IMR-90 (cell line): Measurements from ENCODE around the gene CGNL1. TPM values are rescaled to one million over a fixed set of nuclear protein-coding genes. Genes with fewer than 3 reads are reported as not detected.

ENCODE experiments used
- ATAC-seq: fragments of 200-7000 bp; cut with Tn5 transposase; 2 replicates; pipeline ENCODE4 v1.9.1; 2020; ENCODE audit warnings: low read depth, mild to moderate bottlenecking, moderate library complexity
- BruUV-seq: library from RNA; stranded (reverse); fragments of 400-500 nt; replicated peaks from 2 replicates; lab custom pipeline; 2021; lab: Mats Ljungman, UMichigan
- CTCF ChIA-PET: fragments of 300-600 bp; formaldehyde crosslinking; extraction: SDS; loops from one replicate; lab custom pipeline; 2021; ENCODE audit warnings: antibody characterized with exemption; lab: Yijun Ruan, JAX
- POLR2A ChIA-PET: fragments of 300-600 bp; sonication (Branson Sonifier 250); formaldehyde crosslinking; loops from one replicate; lab custom pipeline; 2022; ENCODE audit warnings: antibody characterized with exemption; ENCODE audit not compliant: unreplicated experiment; lab: Charles Lee
- DNase-seq: peaks from one replicate; pipeline ENCODE4 v3.0.0; 2013
- H2AFZ ChIP-seq: replicated peaks from 2 replicates; pipeline ENCODE3; 2013; ENCODE audit warnings: low read length, mild to moderate bottlenecking; ENCODE audit not compliant: poor library complexity
- H2AK5ac ChIP-seq: 2 replicates; pipeline ENCODE4 v1.6.1; 2013; ENCODE audit warnings: low read depth, low read length, inconsistent platforms
- H2AK9ac ChIP-seq: replicated peaks from 2 replicates; pipeline ENCODE3; 2013; ENCODE audit warnings: mild to moderate bottlenecking, low read depth, low read length, moderate library complexity; ENCODE audit not compliant: poor library complexity
- H2BK120ac ChIP-seq: 2 replicates; pipeline ENCODE4 v1.6.1; 2013; ENCODE audit warnings: low read depth, low read length, inconsistent platforms
- H2BK15ac ChIP-seq: 3 replicates; pipeline ENCODE4 v1.6.1; 2013; ENCODE audit warnings: low read depth, low read length, inconsistent platforms
- H2BK20ac ChIP-seq: 2 replicates; pipeline ENCODE4 v1.6.1; 2013; ENCODE audit warnings: low read depth, mild to moderate bottlenecking, inconsistent platforms, low read length, moderate library complexity
- H2BK5ac ChIP-seq: 2 replicates; pipeline ENCODE4 v1.6.1; 2013; ENCODE audit warnings: mild to moderate bottlenecking, low read depth, low read length, inconsistent platforms; ENCODE audit not compliant: poor library complexity, severe bottlenecking
- H3K14ac ChIP-seq: replicated peaks from 2 replicates; pipeline ENCODE4 v1.6.1; 2013; ENCODE audit warnings: low read depth, low read length, inconsistent platforms
- H3K18ac ChIP-seq: 2 replicates; pipeline ENCODE4 v1.6.1; 2013; ENCODE audit warnings: low read depth, low read length, control low read depth
- H3K23ac ChIP-seq: 2 replicates; pipeline ENCODE4 v1.6.1; 2013; ENCODE audit warnings: low read depth, low read length, inconsistent platforms
- H3K27ac ChIP-seq: 2 replicates; pipeline ENCODE4 v1.5.1; 2013; ENCODE audit warnings: mild to moderate bottlenecking, control low read depth, low read length; ENCODE audit not compliant: insufficient read depth
- H3K27me3 ChIP-seq: 2 replicates; pipeline ENCODE4 v1.6.1; 2013; ENCODE audit warnings: low read length; ENCODE audit not compliant: control insufficient read depth, insufficient read depth
- H3K36me3 ChIP-seq: 2 replicates; pipeline ENCODE4 v1.6.1; 2013; ENCODE audit warnings: low read length, mixed read lengths; ENCODE audit not compliant: control insufficient read depth, insufficient read depth
- H3K4ac ChIP-seq: 2 replicates; pipeline ENCODE4 v1.6.1; 2013; ENCODE audit warnings: low read depth, low read length, inconsistent platforms
- H3K4me1 ChIP-seq: 2 replicates; pipeline ENCODE4 v1.6.1; 2013; ENCODE audit warnings: low read length, mixed read lengths; ENCODE audit not compliant: control insufficient read depth, insufficient read depth
- H3K4me2 ChIP-seq: 2 replicates; pipeline ENCODE4 v1.6.1; 2013; ENCODE audit warnings: low read depth, mild to moderate bottlenecking, control low read depth, low read length, moderate library complexity
- H3K4me3 ChIP-seq: 2 replicates; pipeline ENCODE4 v1.5.1; 2013; ENCODE audit warnings: low read depth, mild to moderate bottlenecking, control low read depth, low read length, moderate library complexity; ENCODE audit not compliant: insufficient read depth
- H3K56ac ChIP-seq: 2 replicates; pipeline ENCODE4 v1.6.1; 2013; ENCODE audit warnings: low read length, inconsistent platforms; ENCODE audit not compliant: insufficient read depth; ENCODE audit errors: extremely low read depth
- H3K79me1 ChIP-seq, 2 experiments: 2 replicates each; pipeline ENCODE4 v1.6.1; 2013; ENCODE audit warnings: low read length in 2 of 2, inconsistent platforms in 1 of 2, low read depth in 1 of 2
- H3K9ac ChIP-seq: 2 replicates; pipeline ENCODE4 v1.6.1; 2013; ENCODE audit warnings: low read depth, low read length, control low read depth
- H3K9me1 ChIP-seq: 2 replicates; pipeline ENCODE4 v1.6.1; 2013; ENCODE audit warnings: low read length, inconsistent platforms; ENCODE audit not compliant: insufficient read depth
- H3K9me3 ChIP-seq: 2 replicates; pipeline ENCODE4 v1.6.1; 2013; ENCODE audit warnings: low read length; ENCODE audit not compliant: control insufficient read depth, insufficient read depth
- H4K20me1 ChIP-seq: 2 replicates; pipeline ENCODE4 v1.6.1; 2013; ENCODE audit warnings: low read length, inconsistent platforms; ENCODE audit not compliant: insufficient read depth
- H4K5ac ChIP-seq: 2 replicates; pipeline ENCODE4 v1.6.1; 2013; ENCODE audit warnings: mild to moderate bottlenecking, low read depth, low read length, control low read depth
- H4K8ac ChIP-seq, 2 experiments: 2 replicates each; pipeline ENCODE4 v1.6.1; 2013; ENCODE audit warnings: low read depth in 2 of 2, low read length in 2 of 2, control low read depth in 1 of 2, inconsistent platforms in 1 of 2
- H4K91ac ChIP-seq: 2 replicates; pipeline ENCODE4 v1.6.1; 2013; ENCODE audit warnings: low read depth, low read length, inconsistent platforms; ENCODE audit not compliant: insufficient read depth
- BHLHE40 ChIP-seq: fragments of 150-350 bp; IDR thresholded peaks from 2 replicates; pipeline ENCODE4 v1.6.1; 2016; ENCODE audit warnings: mild to moderate bottlenecking, low read depth, low read length
- CEBPB ChIP-seq: IDR thresholded peaks from 2 replicates; pipeline ENCODE4 v1.6.1; 2012; ENCODE audit warnings: low read depth, low read length, improper control_type of control experiment
- CHD1 ChIP-seq: IDR thresholded peaks from 2 replicates; pipeline ENCODE4 v1.6.1; 2012; ENCODE audit warnings: low read depth, low read length, improper control_type of control experiment
- CTCF ChIP-seq: conservative IDR thresholded peaks from 2 replicates; pipeline ENCODE4 v1.5.1; 2012; ENCODE audit warnings: mild to moderate bottlenecking, low read depth, low read length, improper control_type of control experiment
- ELK1 ChIP-seq: fragments of 150-350 bp; IDR thresholded peaks from 2 replicates; pipeline ENCODE4 v1.6.1; 2016; ENCODE audit warnings: low read depth, mild to moderate bottlenecking, low read length, moderate library complexity, borderline replicate concordance
- FOS ChIP-seq: fragments of 150-350 bp; IDR thresholded peaks from 2 replicates; pipeline ENCODE4 v1.6.1; 2016; ENCODE audit warnings: low read depth, low read length
- MAFK ChIP-seq: IDR thresholded peaks from 2 replicates; pipeline ENCODE4 v1.6.1; 2012; ENCODE audit warnings: low read depth, low read length, improper control_type of control experiment
- MAZ ChIP-seq: IDR thresholded peaks from 2 replicates; pipeline ENCODE4 v1.6.1; 2012; ENCODE audit warnings: low read depth, mild to moderate bottlenecking, low read length, improper control_type of control experiment, moderate library complexity, borderline replicate concordance
- MXI1 ChIP-seq: IDR thresholded peaks from 2 replicates; pipeline ENCODE4 v1.6.1; 2012; ENCODE audit warnings: low read depth, mild to moderate bottlenecking, low read length, moderate library complexity, borderline replicate concordance
- NFE2L2 ChIP-seq: fragments of 150-350 bp; IDR thresholded peaks from 2 replicates; pipeline ENCODE4 v1.6.1; 2016; ENCODE audit warnings: low read depth, mild to moderate bottlenecking, low read length
- POLR2A ChIP-seq: IDR thresholded peaks from 2 replicates; pipeline ENCODE4 v1.6.1; 2012; ENCODE audit warnings: mild to moderate bottlenecking, low read depth, low read length
- RAD21 ChIP-seq: IDR thresholded peaks from 2 replicates; pipeline ENCODE4 v1.6.1; 2012; ENCODE audit warnings: low read length, improper control_type of control experiment
- RCOR1 ChIP-seq: IDR thresholded peaks from 2 replicates; pipeline ENCODE4 v1.6.1; 2012; ENCODE audit warnings: mild to moderate bottlenecking, low read length, improper control_type of control experiment; ENCODE audit not compliant: insufficient replicate concordance
- RFX5 ChIP-seq: IDR thresholded peaks from 2 replicates; pipeline ENCODE4 v1.8.0; 2012; ENCODE audit warnings: low read depth, mild to moderate bottlenecking, low read length, moderate library complexity
- SMC3 ChIP-seq: fragments of 150-350 bp; IDR thresholded peaks from 2 replicates; pipeline ENCODE4 v1.6.1; 2016; ENCODE audit warnings: low read depth, mild to moderate bottlenecking, antibody characterized with exemption, low read length, moderate library complexity
- USF2 ChIP-seq: fragments of 150-350 bp; IDR thresholded peaks from 2 replicates; pipeline ENCODE4 v1.6.1; 2017; ENCODE audit warnings: mild to moderate bottlenecking, antibody characterized with exemption, low read length, low read depth
- WGBS, 2 experiments: methylation state at CpG; one replicate each; pipeline versions ENCODE4 v1.1.5 to v1.1.7; 2013; ENCODE audit warnings: missing lambda C conversion rate in 2 of 2; ENCODE audit not compliant: insufficient read length in 1 of 2; ENCODE audit errors: extremely low coverage in 2 of 2; 5-methylcytosine and 5-hydroxymethylcytosine counted together
- dilution Hi-C: fragments of 300-500 bp; cut with HindIII; formaldehyde crosslinking; loops from one replicate; pipeline ENCODE4 v1.14.3; 2018; ENCODE audit warnings: low sequenced_read_pairs; ENCODE audit not compliant: unreplicated experiment
- in situ Hi-C: fragments of 300-500 bp; cut with MboI; formaldehyde crosslinking; loops from 3 replicates; pipeline ENCODE4 v1.14.3; 2019; ENCODE audit warnings: low sequenced_read_pairs, inconsistent platforms, mixed read lengths
- intact Hi-C: fragments of 100-400 bp; cut with micrococcal nuclease; formaldehyde crosslinking; loops from 2 replicates; pipeline ENCODE4 v1.10.0; 2022
- polyA plus RNA-seq, 3 experiments: library from polyadenylated mRNA; depleted of rRNA; stranded (reverse); fragments of >200 nt; gene quantifications; 2 replicates each; pipeline ENCODE4 v1.2.3, GENCODE V29; 2012; ENCODE audit warnings: low replicate concordance in 1 of 3
- total RNA-seq: library from RNA; depleted of rRNA; stranded (reverse); fragments of >200 nt; gene quantifications from 2 replicates; pipeline ENCODE4 v1.2.3, GENCODE V29; 2012

CGNL1 gene
- total and polyA plus RNA-seq, 2 of the 4 experiments (the other 2 are of a cell fraction) = 0.07 to 0.18 TPM

GRCh38 chr15:57545995-57546394 is 169.7 kb downstream of the CGNL1 start:
- dilution Hi-C loops = loop anchor here (25.0 kb wide), 1 partner anchor 209 kb away; no protein-coding TSS in a partner anchor
- in situ Hi-C loops = loop anchor here (25.0 kb wide), 2 partner anchors 634 to 734 kb away; partner anchors contain the start of gene TCF12
- Histone ChIP-seq H4K5ac (no peak overlapping the region), H3K14ac (no peak overlapping the region), H3K79me1 (no peaks in the 10 kb centered on the region), H2BK5ac (no peak overlapping the region), H3K4ac (no peak overlapping the region), H2BK15ac (no peak overlapping the region), H4K20me1 (no peaks in the 10 kb centered on the region), H2BK20ac (no peak overlapping the region), H3K56ac (no peak overlapping the region), H2AFZ (no peak overlapping the region), H2BK120ac (no peak overlapping the region), H4K8ac (no peak overlapping the region), H3K36me3 (no peaks in the 10 kb centered on the region), H3K9me1 (0 out of 2 replicates have a peak, but pooled peaks cover 1% of the 10 kb centered on the region), H2AK5ac (no peak overlapping the region), H3K27me3 (peaks cover 27% of the 10 kb centered on the region), H3K23ac (no peak overlapping the region), H3K4me2 (no peak overlapping the region), H3K9ac (no peak overlapping the region), H3K18ac (no peak overlapping the region), H2AK9ac (no peak overlapping the region), H3K27ac (no peak overlapping the region), H3K9me3 (no peaks in the 10 kb centered on the region), H3K4me1 (peaks cover 1% of the 10 kb centered on the region; the same call in 1 of the 2 replicates), H3K4me3 (no peak overlapping the region), H4K91ac (no peak overlapping the region)
- intact Hi-C loops = no loop called here
- ChIA-PET POLR2A (no interaction called here), CTCF (interaction anchor here (1.3 kb wide), 1 partner anchor 18 kb away, joined by 3 read pairs; no protein-coding TSS in a partner anchor)
- TF ChIP-seq NFE2L2 (no peak), RFX5 (no peak), SMC3 (no peak), MAZ (no peak), CTCF (no peak), USF2 (no peak), RCOR1 (no peak), FOS (no peak), BHLHE40 (no peak), CHD1 (no peak), CEBPB (no peak), MAFK (no peak), MXI1 (no peak), RAD21 (no peak), ELK1 (no peak), POLR2A (no peak)
- no CpG with 5 or more reads among the region's 8 CpGs for WGBS, 2 experiments
- DNase-seq (no peak), ATAC-seq (no peak)
- BruUV-seq = no TSS peak
